ENCODE measurements around the gene NBPF3. TPM values are rescaled to one million over a fixed set of nuclear protein-coding genes. Genes with fewer than 3 reads are reported as not detected.

Gene NBPF3
- total and polyA plus RNA-seq, 2 experiments from 2014 or later: 3.6 to 14.3 TPM

GRCh38 chr1:21530368-21531016 lies 90.6 kb downstream of the NBPF3 start:
- no peaks in the 10 kb centered on the region for H4K20me1 ChIP-seq (ENCODE audit: insufficient read depth, poor library complexity, severe bottlenecking)
- peaks cover 8% of the 10 kb centered on the region for H3K27me3 ChIP-seq
- H3K4me1 ChIP-seq (ENCODE audit: insufficient read depth): no peaks in the 10 kb centered on the region
- no peaks in the 10 kb centered on the region for H3K9me2 ChIP-seq (replicated peaks; ENCODE audit: insufficient read depth)
- no peaks in the 10 kb centered on the region for H3K36me3 ChIP-seq (replicated peaks; ENCODE audit: insufficient read depth, low read depth)
- H3K4me3 ChIP-seq: no peak overlapping the region
- WGBS (ENCODE audit: low lambda C conversion rate, missing lambda C conversion rate): 66% methylated on average over 7 of the region's 7 CpGs
- TF ChIP-seq EZH2phosphoT487 (IDR thresholded peaks at IDR 0.05; ENCODE audit: low read depth, severe bottlenecking, unreplicated experiment) (no peak), CTCF (IDR thresholded peaks at IDR 0.05; ENCODE audit: poor library complexity) (no peak)
- H2AFZ ChIP-seq: no peak overlapping the region
- H3K27ac ChIP-seq: no peak overlapping the region
- no peaks in the 10 kb centered on the region for H3K79me2 ChIP-seq
- no peaks in the 10 kb centered on the region for H3K9me3 ChIP-seq (ENCODE audit: low read depth)
- DNase-seq (ENCODE audit: low spot score): no peak
- H3K4me2 ChIP-seq: no peak overlapping the region

- H3K9me2 ChIP-seq (replicated peaks; ENCODE audit: insufficient read depth): no peaks in the 10 kb centered on the region
- H3K4me2 ChIP-seq: no peak overlapping the region
- no peak for DNase-seq (ENCODE audit: low spot score)
- H3K79me2 ChIP-seq: no peaks in the 10 kb centered on the region
- H4K20me1 ChIP-seq (ENCODE audit: insufficient read depth, poor library complexity, severe bottlenecking): no peaks in the 10 kb centered on the region
- TF ChIP-seq CTCF (IDR thresholded peaks at IDR 0.05; ENCODE audit: poor library complexity) (no peak), EZH2 (IDR thresholded peaks at IDR 0.05; ENCODE audit: borderline replicate concordance) (no peak), EZH2phosphoT487 (IDR thresholded peaks at IDR 0.05; ENCODE audit: low read depth, severe bottlenecking, unreplicated experiment) (no peak)
- no peak overlapping the region for H3K4me3 ChIP-seq
- no peaks in the 10 kb centered on the region for H3K4me1 ChIP-seq (ENCODE audit: insufficient read depth)
- H2AFZ ChIP-seq: no peak overlapping the region
- H3K27ac ChIP-seq: no peak overlapping the region
- 93% methylated on average over 5 of the region's 5 CpGs for WGBS (ENCODE audit: low lambda C conversion rate, missing lambda C conversion rate)
- H3K36me3 ChIP-seq (replicated peaks; ENCODE audit: insufficient read depth, low read depth): no peaks in the 10 kb centered on the region
- H3K9me3 ChIP-seq (ENCODE audit: low read depth): no peaks in the 10 kb centered on the region
- H3K27me3 ChIP-seq: peaks cover 8% of the 10 kb centered on the region
These were observed 91.3 kb downstream of the NBPF3 start for GRCh38 chr1:21531241-21531640.

- Histone ChIP-seq H3K27ac (no peak overlapping the region), H3K36me3 (replicated peaks; ENCODE audit: insufficient read depth, low read depth) (no peaks in the 10 kb centered on the region), H3K27me3 (peaks cover 8% of the 10 kb centered on the region), H3K79me2 (no peaks in the 10 kb centered on the region), H3K4me3 (no peak overlapping the region), H3K4me1 (ENCODE audit: insufficient read depth) (no peaks in the 10 kb centered on the region), H2AFZ (no peak overlapping the region), H4K20me1 (ENCODE audit: insufficient read depth, poor library complexity, severe bottlenecking) (no peaks in the 10 kb centered on the region), H3K9me2 (replicated peaks; ENCODE audit: insufficient read depth) (no peaks in the 10 kb centered on the region), H3K9me3 (ENCODE audit: low read depth) (no peaks in the 10 kb centered on the region), H3K4me2 (no peak overlapping the region)
- no peak for DNase-seq (ENCODE audit: low spot score)
- no peak for TF ChIP-seq EZH2 (IDR thresholded peaks at IDR 0.05; ENCODE audit: borderline replicate concordance)
- TF ChIP-seq CTCF (IDR thresholded peaks at IDR 0.05; ENCODE audit: poor library complexity): no peak
- no peak for TF ChIP-seq EZH2phosphoT487 (IDR thresholded peaks at IDR 0.05; ENCODE audit: low read depth, severe bottlenecking, unreplicated experiment)
- 76% methylated on average over 3 of the region's 3 CpGs for WGBS (ENCODE audit: low lambda C conversion rate, missing lambda C conversion rate)
These were observed 92.6 kb downstream of the NBPF3 start for GRCh38 chr1:21532496-21532895.

Data from hepatocyte (in vitro differentiated cells).